HG03521 (cell line): ENCODE results near the gene IGSF3.

Source experiments
- ATAC-seq: cut with Tn5 transposase; IDR thresholded peaks from one replicate; pipeline ENCODE4 v1.9.1; 2021; ENCODE audit warnings: mild to moderate bottlenecking, moderate library complexity; ENCODE audit not compliant: unreplicated experiment

Gene IGSF3

DNA sequence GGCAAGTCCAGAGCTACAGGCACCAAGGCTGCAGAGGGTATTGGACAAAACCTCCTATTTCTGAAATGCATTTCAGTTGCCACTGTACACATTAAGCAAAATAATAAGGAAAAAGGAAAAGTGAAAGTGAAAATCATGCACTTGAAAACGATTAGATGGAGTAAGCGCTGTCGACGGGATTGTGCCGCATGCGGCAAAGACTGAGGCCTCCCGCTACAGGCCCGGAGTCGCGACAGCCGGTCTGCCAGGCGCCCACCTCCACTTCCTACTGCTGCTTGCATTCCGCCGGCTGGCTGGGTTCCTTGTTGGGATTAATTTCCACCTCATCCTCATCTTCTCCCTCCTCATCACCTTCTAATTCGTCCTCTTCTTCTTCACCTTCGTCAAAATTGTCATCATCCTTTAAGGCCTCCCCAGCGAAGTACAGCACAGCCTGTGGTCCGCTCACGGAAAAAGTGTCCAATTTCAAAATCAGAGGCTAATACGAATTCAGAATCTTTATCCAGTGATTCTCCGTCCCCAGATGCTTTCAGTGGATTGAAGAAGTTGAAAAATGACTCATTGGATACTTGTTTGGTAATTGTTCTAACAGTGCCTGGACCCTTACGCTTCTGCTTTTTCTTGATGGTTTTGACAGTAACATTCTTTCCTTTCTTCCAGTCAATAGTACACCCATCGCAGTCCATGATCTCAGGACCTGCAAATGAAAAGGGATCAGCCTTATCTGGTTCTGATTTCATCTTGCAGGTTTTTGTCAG is 134.7 kb downstream of the IGSF3 start:
- no peak for ATAC-seq

DNA sequence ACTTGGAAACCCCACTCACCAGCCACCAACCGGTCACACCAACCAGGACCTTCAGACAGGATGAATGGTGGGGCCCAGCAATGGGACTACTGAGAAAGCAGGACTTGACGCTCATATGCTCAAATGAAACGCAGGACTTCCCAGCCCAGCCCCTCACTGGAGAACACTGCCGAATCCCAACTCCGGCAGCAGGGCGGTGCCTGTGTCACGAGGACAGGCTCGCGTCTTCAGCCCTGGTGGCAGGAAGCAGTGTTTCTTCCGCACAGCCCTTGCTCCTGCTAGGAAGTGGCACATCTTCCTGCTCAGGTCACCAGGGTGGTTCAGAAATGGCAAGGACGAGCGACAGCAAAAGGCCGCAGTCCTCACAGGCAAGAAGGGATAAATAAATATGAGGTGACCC is 135.6 kb downstream of the IGSF3 start:
- no peak for ATAC-seq

DNA sequence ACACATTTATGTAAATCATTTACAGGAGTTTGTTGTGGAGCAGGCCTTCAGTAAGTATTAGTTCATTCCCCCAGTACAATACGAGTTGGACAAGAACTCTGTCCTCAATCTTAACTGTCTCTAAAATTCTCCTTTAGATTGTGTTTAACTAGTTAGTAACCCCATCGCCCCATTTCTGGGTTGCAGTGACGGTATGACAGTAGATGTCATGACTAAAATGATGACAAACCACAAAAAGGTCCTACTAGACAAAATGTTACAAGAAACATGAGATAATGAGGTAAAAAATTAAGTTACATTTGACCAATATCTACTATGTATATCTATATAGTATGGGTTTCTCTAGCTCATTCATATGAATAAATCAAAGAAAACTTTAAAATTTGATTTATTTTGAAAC is 137.9 kb downstream of the IGSF3 start:
- ATAC-seq = no peak

DNA sequence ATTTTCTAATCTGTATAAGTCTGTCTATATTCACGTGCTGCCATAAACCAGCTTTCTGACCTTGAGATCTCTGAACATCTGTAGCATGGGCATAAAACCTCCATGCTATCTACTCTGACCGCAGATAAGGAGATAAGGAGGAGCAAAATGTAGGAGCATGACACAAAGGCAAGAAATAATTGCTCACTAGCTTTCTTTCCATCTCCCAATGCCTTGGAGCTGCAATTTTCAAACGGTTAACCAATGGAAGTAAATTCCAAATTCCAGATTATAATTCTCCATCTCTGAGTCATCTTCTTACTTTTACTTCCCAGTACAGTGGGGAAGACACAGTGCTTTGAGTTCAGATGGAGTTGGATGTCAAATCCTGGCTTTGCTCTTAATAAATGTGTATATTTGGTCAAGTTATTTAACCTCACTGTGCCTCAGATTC is 138.3 kb downstream of the IGSF3 start:
- no peak for ATAC-seq

DNA sequence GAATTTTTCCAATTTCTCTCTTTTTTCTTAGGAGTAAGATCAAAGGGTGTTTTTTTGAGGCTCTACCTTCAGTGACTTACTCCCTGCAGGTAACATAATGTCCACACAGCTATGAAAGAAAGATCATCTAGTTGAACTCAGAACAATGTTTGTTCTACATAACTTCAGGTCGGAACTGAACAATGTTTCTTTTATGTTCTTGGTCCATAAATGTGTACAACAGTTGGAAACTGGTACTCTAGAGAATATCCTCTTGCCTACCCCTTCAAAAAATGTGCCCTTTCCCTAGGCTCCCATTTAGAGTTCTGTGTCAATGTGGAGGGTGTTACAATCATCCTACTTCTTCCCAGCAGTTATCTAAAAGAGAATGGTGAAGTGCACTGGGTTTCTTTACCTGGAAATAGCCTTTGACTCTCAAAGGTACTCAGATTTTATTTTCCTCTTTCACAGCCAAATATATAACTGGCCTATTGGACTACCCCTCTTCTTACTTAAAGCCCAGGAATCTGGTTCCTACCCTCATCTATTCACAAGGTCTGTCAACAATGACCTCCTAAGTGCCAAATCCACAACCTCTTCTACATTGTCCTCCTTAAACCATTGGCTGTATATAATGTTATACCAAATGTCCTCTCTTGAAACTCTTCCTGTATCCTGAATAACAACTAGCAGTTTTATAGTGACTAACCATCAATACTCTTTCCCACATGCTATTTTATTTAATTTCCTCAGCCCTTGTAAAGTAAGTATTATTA is 139.0 kb downstream of the IGSF3 start:
- no peak for ATAC-seq

DNA sequence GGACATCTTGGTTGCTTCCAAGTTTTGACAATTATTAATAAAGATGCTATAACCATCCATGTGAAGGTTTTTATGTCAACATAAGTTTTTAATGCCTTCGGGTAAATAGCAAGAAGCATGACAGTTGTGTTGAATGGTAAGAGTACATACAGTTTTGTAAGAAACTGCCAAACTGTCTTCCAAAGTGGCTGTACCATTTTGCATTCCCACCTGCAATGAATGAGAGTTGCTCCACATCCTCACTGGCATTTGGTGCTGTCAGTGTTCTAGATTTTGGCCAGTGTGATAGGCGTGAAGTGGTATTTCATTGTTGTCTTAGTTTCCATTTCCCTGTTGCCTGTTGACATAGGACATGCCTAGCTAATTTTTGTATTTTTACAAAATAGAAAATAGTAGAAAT is 142.1 kb downstream of the IGSF3 start:
- ATAC-seq = no peak
